Measurements from ENCODE around the gene TSPO2.

Gene TSPO2

GRCh38 chr6:41027799-41028560 lies 14.3 kb upstream of the TSPO2 start:
- peak; percentile 68 to 72 for DNase-seq

DNA sequence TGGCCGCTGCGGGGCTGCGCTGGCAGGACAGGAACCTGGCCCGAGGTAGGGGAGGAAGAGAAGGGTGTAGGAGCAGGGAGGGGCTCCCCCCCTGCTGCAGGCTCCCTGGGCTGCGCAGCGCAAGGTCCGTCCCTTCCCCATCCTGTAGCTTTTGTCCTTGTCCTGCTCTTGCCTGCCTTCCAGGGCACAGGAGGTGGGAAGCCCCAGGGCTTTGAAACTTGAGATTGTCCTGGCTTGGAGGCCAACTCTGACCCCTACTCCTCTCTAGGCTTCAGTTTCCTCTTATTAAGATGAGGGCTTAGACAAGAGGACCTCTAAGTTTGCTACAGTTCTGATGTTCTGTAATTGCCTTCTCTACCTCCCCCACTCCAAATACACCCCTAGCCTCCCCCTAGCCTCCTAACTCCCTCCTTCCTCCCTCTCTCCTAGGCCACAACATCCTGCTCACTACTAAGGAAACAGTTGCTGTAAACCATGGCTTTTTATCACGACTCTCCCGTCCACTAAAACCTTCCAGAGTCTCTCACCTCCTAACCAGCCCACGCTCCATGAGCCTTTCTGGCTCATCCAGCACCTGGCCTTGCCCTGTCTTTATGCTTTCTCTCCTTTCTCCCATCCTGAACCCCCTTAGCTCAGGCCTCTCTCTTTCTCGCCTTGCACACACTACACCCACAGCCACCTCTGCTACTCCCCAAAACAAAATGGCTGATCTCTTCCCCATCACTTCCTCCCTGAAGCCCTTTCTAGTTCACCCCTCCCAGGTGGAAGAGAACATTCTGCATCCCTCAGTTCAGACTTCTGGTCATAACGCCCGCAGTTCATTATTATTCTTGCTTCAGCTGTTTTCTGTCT lies 13.5 kb upstream of the TSPO2 start:
- DNase-seq, result peak in 1 of 2 experiments; percentile 6

- no peak for DNase-seq
Measured at GRCh38 chr6:41032830-41033229, 9.4 kb upstream of the TSPO2 start.

DNA sequence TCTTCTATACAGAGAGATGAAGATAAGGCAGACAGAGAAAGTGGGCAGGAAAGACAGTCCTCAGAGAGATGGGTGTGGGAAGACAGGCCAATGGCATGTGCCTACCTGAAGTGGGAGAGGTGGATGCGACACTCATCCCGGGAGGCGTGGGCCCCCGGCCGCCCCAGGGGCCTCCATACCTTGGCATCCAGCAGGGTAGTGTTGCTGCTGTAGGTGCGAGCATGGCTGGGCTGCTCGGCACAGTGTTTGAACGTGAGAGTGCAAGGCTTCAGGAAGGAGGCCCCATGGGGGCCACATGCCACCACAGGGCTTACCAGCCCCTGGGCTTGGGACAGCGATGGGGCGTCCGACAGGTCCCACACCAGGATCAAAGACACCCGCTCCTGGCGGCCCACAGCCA lies 8.5 kb upstream of the TSPO2 start:
- DNase-seq, result no peak

DNA sequence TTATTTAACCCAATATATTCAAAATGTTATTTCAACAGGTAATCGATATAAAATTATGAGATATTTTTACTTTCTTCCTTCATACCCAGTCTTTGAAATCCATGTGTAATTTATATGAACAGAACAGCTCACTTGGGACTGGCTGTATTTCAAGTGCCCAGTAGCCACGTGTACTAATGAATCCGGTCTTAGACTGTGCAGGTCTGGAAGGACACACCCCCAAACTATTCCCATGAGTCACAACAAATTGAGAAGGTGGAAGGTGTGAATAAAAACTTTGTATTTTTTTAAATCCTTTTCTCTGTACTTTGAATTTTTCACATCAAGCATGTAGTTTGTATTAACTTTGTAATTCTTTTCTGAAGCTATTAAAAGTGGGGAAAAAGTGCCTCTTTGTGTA lies 6.1 kb upstream of the TSPO2 start:
- DNase-seq, result no peak

GRCh38 chr6:41036601-41037000 lies 5.7 kb upstream of the TSPO2 start:
- no peak for DNase-seq

DNA sequence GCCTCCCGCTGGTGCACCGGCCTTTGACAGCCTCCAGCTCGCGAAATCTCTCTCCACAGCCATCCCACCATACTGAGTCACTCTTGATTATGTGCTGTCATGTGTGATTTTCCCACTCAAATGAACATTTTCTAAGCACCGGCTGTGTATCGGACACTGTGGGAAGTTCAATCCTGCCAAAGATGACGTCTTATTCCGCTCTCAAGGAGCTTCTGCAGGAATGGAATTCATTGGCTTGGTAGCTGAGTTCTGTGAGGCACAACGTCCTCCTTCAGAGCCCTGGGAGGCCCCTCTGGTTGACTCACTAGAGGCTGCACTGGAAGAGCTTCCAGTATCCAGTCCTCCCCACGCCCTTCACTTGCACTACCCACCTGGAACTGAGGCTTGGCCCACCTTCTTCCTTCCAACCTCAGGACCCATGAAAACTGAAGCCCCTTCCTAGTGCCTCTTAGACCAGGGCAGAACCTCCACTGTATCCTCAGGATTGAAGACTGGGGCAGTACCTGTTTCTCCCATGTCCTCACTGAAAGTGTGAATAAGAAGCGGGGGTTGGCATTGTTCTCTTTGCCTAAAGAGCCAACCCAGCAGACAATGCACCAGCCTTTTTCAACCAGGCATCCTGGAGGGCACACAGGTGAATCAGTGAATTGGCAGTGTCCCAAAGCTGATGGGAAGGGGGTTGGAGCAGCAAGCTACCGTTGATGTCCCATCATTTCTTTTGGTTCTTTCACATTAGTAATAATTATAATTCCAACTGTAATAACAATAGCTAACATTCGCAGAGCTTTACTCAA lies 5.0 kb upstream of the TSPO2 start:
- DNase-seq, result no peak

- DNase-seq, result no peak
Measured at GRCh38 chr6:41038205-41038604, 4.1 kb upstream of the TSPO2 start.

DNA sequence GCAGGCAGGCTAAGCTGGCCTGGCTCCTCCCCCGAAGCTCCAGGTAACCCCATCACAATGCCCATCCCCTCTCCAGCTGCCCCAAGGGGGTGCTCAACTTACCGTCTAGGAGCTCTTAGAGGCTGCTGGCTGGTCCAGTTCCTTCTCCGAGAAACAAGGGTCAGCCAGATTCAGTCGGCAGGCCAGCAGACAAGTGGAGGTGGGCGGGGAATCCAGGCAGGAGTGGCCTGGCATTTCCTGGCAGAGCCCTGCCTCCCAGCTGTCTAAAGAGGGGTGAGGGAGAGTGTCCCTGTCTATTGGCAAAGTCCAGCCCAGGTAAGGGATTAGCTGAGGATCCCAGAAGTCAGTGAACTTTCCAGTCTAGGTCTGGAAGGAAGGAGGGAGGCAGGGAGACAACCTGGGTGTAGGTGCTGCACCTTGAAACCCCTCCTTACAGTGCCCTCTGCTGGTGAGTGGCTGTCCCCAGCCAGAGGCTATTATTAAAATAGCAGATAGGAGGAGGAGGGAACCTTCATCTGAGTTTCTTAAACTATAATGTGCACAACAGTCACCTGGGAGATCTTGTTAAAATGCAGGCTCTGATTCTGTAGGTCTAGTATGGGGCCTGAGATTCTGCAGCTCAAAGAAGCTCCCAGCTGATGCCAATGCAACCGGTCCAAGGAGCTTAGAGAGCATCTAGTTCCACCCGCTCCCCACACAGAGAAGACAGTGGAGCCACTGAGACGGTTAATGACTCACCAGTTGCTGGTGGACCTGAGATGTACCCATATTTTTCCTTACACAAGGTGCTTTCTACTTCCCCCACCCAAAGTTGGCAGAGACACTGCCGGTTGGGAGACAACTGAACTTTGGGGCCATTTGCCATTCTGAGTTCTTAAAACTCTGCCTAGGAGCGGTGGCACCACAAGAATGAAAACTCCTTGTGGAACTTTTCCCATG lies 2.9 kb upstream of the TSPO2 start, which contains the start of gene UNC5CL:
Gene UNC5CL (minus strand): TSS at position 162 of the 939 bp plus-strand sequence. CDS start 4,147 bp downstream, outside the sequence.
- peak; percentile 42 to 47 for DNase-seq

DNA sequence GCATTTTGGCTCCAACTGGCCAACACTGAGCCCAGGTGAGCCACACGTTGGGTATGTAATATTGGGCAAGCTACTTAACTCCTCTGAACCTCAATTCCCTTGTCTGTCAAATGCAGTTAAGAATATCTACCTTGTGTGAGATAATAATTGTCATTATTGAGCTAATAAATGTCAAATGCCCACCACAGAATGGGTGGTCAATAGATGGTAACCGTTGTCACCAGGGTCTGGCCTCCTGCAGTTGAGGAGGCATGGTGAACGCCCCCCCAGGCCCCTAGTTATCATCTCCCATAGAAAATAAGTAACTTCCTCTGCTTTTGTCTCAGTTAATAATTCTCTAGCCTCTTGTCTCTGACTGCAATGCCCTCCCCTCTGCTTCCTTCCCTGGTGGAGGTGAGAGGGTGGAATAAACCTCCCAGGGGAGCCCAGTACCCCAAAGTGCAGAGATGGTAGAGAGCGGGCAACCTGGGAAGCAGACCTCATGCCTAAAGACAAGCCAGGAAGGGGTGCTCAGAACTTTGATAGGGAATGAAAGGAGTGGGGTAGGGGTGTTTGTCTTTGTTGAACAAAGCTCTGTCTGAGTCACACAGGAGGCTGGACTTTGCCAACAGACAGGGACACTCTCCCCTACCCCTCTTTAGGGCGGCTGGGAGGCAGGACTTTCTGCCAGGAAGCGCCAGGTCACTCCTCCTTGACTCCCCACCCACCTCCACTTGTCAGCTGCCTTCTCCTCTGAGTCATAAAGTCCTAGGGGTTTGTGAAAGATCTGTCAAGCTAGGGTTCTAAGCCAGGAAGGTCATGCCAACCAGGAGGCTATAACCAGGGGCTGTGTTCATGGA lies 1.9 kb upstream of the TSPO2 start:
- no peak for DNase-seq

DNA sequence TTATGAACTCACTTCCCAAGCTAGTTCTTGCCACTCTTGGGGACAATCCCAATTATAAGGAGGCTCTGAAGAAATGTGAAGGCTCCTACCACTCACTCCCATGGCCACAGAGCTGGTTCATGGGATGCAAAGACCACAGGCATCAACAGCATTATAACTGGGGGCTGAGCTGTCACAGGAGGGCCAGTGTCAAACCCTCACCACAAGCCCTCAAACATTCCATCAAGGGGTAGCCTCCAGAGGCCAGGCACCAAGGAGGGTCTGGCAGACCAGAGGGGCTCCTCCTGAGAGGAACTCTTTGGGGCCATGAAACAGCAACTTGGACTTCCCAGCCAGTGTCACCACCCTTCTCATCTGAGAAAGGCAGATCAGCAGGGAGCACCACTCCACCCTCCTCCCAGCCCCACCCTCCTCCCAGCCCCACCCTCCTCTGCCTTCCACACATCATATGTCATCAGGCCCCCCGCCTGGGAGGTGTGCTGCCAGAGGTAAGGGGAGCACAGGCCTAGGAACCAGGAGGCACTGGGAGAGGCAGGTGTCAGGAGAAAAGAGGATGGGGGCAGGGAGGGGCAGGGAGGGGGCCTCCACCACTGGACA lies 1.2 kb upstream of the TSPO2 start:
- DNase-seq, result no peak

DNA sequence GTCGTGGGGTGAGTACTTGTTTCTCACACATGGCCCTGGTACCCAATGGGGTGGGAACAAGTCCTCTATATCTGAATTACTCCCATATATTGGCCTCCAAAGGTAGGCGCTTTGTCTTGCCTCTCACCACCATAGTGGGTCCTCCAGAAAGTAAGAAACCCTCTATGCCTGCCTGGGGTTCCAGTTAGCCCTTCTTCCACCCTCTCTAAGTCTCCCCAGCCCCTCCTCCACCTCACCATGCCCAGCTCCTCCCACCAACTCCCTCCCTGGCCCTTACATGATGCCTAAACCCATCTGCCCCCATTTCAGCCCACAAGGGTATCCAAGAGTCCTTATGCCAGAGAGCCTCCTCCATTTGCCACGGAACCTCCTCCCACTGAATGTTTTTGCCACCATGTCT lies 884 bp downstream of the TSPO2 start:
- DNase-seq, result no peak

- DNase-seq, result no peak
Measured at GRCh38 chr6:41045664-41046063, 3.4 kb downstream of the TSPO2 start.

- no peak for DNase-seq
Measured at GRCh38 chr6:41046084-41046483, 3.8 kb downstream of the TSPO2 start.

DNA sequence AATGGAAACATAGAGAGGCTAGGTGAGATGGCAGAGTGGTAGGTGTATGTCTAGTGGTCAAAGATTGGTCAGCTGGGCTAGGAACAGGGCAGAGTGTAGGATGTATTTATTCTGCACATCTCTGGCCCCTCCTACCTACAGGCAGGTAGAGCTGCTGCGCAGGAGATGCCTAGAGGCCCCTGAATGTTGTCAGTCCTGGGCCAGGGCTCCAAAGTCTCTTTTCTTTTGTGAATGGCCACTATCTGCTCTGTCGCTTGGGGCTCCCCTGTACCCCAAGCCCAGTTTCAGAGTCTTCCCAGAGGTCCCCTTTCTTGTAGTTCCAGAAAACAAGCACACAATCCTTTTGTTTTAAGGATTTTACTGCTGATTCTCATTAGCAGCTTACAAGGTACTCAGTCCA lies 5.0 kb downstream of the TSPO2 start:
- DNase-seq, result no peak

DNA sequence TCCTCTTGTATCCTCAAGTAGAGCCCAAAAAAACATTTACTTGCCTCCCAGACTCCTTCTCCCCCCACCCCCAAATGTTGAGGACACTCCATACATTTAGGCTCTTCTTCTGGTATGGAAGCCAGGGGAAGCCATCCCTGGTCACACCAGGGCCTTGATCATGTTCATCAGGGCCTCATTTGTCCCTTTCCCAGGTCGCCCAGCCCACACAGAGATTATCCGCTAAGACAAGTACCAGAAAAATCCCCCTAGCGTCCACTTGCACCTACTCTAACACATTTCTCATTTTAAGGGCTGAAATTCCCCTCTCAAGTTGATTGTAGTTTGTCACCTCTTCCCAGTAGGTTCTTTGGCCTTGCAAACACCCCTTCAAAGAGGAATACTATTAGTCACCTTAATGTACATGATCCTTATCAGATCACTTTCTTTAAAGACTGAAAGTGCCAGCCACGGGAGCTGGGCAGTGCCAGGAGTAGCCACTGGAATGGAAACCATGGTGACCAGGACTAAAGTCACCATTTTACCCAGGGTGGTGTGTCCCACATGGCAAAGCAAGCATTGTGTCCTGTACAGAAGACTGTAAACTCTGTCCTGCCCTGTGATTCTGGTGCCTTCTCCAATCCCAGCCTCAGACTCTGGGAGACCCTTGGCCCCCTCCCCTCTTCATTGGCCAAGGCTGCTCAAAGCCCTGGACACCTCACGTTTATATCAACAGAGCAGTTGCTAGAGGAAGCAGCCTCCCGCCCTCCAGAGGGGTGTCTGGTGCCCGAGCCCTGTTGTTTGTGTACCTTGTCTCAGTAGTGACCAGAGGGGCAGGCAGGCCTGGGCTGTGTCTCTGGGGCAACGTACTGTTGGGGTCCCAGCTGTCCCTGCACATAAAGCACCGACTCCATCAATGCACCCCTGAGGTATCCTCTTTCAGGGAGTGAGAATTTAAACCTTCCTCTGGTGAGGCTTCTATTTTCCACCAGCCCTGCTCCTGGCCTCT lies 5.8 kb downstream of the TSPO2 start:
- no peak for DNase-seq

DNA sequence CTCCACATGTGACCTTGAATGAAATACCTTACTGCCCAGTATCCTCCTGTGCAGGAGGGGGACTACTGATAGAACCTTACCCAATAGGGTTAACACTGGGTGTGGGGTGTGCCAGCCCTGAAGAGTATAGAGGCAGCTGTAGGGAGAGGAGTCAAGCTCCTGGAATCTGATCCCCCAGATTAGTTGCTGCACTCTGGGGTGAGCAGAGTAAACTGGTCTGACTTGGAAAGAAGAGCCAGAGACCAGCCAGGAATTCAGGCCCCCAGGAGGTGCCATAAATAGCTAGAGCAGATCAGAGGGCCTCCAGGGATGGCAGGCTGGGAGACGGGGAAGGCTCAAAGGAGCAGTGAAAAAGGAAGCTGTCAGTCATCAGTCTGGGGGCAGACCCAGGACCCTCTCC lies 7.3 kb downstream of the TSPO2 start:
- no peak for DNase-seq

GRCh38 chr6:41049955-41050354 lies 7.7 kb downstream of the TSPO2 start:
- DNase-seq, result no peak

DNA sequence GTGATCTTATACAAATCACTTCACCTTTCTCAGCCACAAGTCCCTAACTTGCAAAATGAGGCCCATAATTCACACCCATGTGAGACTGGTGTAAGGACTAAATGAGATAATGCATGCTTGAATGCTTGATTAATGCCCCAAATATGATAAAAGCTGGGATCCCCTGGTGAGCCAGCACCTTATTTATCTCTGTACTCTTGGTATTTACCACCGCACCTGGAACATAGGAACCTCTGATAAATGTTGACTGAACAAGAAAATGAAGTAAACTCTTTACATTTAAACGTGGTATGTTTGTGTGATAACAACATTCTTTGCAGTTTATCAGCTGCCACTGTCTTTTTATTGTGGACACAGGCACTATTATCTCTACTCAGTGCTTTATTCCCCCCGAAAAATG lies 8.3 kb downstream of the TSPO2 start:
- DNase-seq, result no peak
